H9 (cell line): ENCODE measurements around the gene VPS26B. TPM values are rescaled to one million over a fixed set of nuclear protein-coding genes. Genes with fewer than 3 reads are reported as not detected.
"Not testable (repeated sequence)": the region's sequence is repeated elsewhere in the genome, so short reads cannot be mapped to it uniquely, and the experiment has no call there.

Experiments
- DNase-seq: peaks from one replicate; pipeline ENCODE4 v3.0.0-alpha.2; 2017
- H2AFZ ChIP-seq: one replicate; pipeline ENCODE4 v1.6.1; 2013; ENCODE audit warnings: mild to moderate bottlenecking, low read length, control low read depth, moderate library complexity
- H2AK5ac ChIP-seq: 2 replicates; pipeline ENCODE4 v1.6.1; 2013; ENCODE audit warnings: low read length, control low read depth, mixed read lengths; ENCODE audit not compliant: insufficient read length
- H2BK120ac ChIP-seq: one replicate; pipeline ENCODE4 v1.6.1; 2013; ENCODE audit warnings: low read depth, mild to moderate bottlenecking, low read length, control low read depth, inconsistent platforms; ENCODE audit not compliant: poor library complexity, severe bottlenecking
- H2BK12ac ChIP-seq: 2 replicates; pipeline ENCODE4 v1.6.1; 2013; ENCODE audit warnings: low read length, control low read depth, mixed read lengths, low read depth; ENCODE audit not compliant: insufficient read length
- H2BK15ac ChIP-seq: 2 replicates; pipeline ENCODE4 v1.6.1; 2013; ENCODE audit warnings: low read depth, low read length, control low read depth
- H2BK20ac ChIP-seq: one replicate; pipeline ENCODE4 v1.6.1; 2013; ENCODE audit warnings: low read depth, mild to moderate bottlenecking, low read length, control low read depth, inconsistent platforms; ENCODE audit not compliant: poor library complexity, severe bottlenecking
- H2BK5ac ChIP-seq: 2 replicates; pipeline ENCODE4 v1.6.1; 2013; ENCODE audit warnings: low read length, control low read depth, mixed read lengths; ENCODE audit not compliant: insufficient read length
- H3K14ac ChIP-seq: 2 replicates; pipeline ENCODE4 v1.6.1; 2013; ENCODE audit warnings: low read length, control low read depth; ENCODE audit not compliant: insufficient read depth
- H3K18ac ChIP-seq: 2 replicates; pipeline ENCODE4 v1.6.1; 2013; ENCODE audit warnings: low read depth, mild to moderate bottlenecking, mixed read lengths, low read length, control low read depth; ENCODE audit not compliant: insufficient read length
- H3K23ac ChIP-seq: 2 replicates; pipeline ENCODE4 v1.6.1; 2013; ENCODE audit warnings: low read length, control low read depth, mixed read lengths, low read depth; ENCODE audit not compliant: insufficient read length
- H3K23me2 ChIP-seq: 2 replicates; pipeline ENCODE4 v1.6.1; 2013; ENCODE audit warnings: low read depth, mild to moderate bottlenecking, mixed read lengths, low read length, control low read depth; ENCODE audit not compliant: insufficient read length, poor library complexity, severe bottlenecking
- H3K27ac ChIP-seq: 2 replicates; pipeline ENCODE4 v1.5.1; 2013; ENCODE audit warnings: low read length, control low read depth, mixed read lengths, low read depth; ENCODE audit not compliant: insufficient read length
- H3K27me3 ChIP-seq: 2 replicates; pipeline ENCODE4 v1.6.1; 2013; ENCODE audit warnings: low read length, control low read depth, inconsistent platforms; ENCODE audit not compliant: insufficient read depth
- H3K4ac ChIP-seq: 2 replicates; pipeline ENCODE4 v1.6.1; 2013; ENCODE audit warnings: low read depth, mild to moderate bottlenecking, control low read depth, inconsistent platforms, low read length, moderate library complexity
- H3K4me1 ChIP-seq: 2 replicates; pipeline ENCODE4 v1.6.1; 2013; ENCODE audit warnings: low read length, control low read depth, inconsistent platforms; ENCODE audit not compliant: insufficient read depth
- H3K4me2 ChIP-seq: 2 replicates; pipeline ENCODE4 v1.6.1; 2013; ENCODE audit warnings: low read length, control low read depth, mixed read lengths; ENCODE audit not compliant: insufficient read length, insufficient read depth
- H3K56ac ChIP-seq: 2 replicates; pipeline ENCODE4 v1.6.1; 2013; ENCODE audit warnings: low read depth, mild to moderate bottlenecking, mixed read lengths, low read length, control low read depth; ENCODE audit not compliant: insufficient read length
- H3K79me1 ChIP-seq: 2 replicates; pipeline ENCODE4 v1.6.1; 2013; ENCODE audit warnings: low read depth, mild to moderate bottlenecking, moderate library complexity, low read length, control low read depth, inconsistent platforms; ENCODE audit not compliant: insufficient read depth, poor library complexity, severe bottlenecking
- H3K79me2 ChIP-seq: 2 replicates; pipeline ENCODE4 v1.6.1; 2013; ENCODE audit warnings: low read length, control low read depth, inconsistent platforms; ENCODE audit not compliant: insufficient read depth
- H3K9ac ChIP-seq: 2 replicates; pipeline ENCODE4 v1.6.1; 2013; ENCODE audit warnings: low read length, control low read depth, mixed read lengths; ENCODE audit not compliant: insufficient read length; ENCODE audit errors: extremely low read depth
- H3K9me3 ChIP-seq: one replicate; pipeline ENCODE4 v1.6.1; 2013; ENCODE audit warnings: low read depth, low read length, inconsistent platforms; ENCODE audit not compliant: control insufficient read depth
- H3T11ph ChIP-seq: one replicate; pipeline ENCODE4 v1.6.1; 2013; ENCODE audit warnings: mild to moderate bottlenecking, low read length, control low read depth, inconsistent platforms
- H4K20me1 ChIP-seq: one replicate; pipeline ENCODE4 v1.6.1; 2013; ENCODE audit not compliant: control insufficient read depth, insufficient read length, insufficient read depth
- H4K5ac ChIP-seq: 2 replicates; pipeline ENCODE4 v1.6.1; 2013; ENCODE audit warnings: low read depth, mild to moderate bottlenecking, mixed read lengths, low read length, control low read depth; ENCODE audit not compliant: insufficient read length
- H4K8ac ChIP-seq: replicated peaks from 2 replicates; pipeline ENCODE4 v1.6.1; 2013; ENCODE audit warnings: low read length, control low read depth, mixed read lengths, low read depth; ENCODE audit not compliant: insufficient read length
- H4K91ac ChIP-seq: 2 replicates; pipeline ENCODE4 v1.6.1; 2013; ENCODE audit warnings: low read depth, mild to moderate bottlenecking, moderate library complexity, mixed read lengths, low read length, control low read depth; ENCODE audit not compliant: insufficient read length
- H3K27ac Mint-ChIP-seq, 3 experiments: 2 replicates in 2 of 3; 3 replicates in 1 of 3; pipeline ENCODE4 v1.8.0; 2020 to 2021; ENCODE audit warnings: mixed read lengths in 3 of 3, mild to moderate bottlenecking in 1 of 3, moderate library complexity in 1 of 3
- H3K27me3 Mint-ChIP-seq: 2 replicates; pipeline ENCODE4 v1.8.0; 2021; ENCODE audit warnings: low read depth, mild to moderate bottlenecking, moderate library complexity, mixed read lengths
- H3K36me3 Mint-ChIP-seq, 3 experiments: 2 replicates in 2 of 3; 3 replicates in 1 of 3; pipeline ENCODE4 v1.8.0; 2020 to 2021; ENCODE audit warnings: low read depth in 3 of 3, mixed read lengths in 3 of 3; ENCODE audit not compliant: insufficient read depth in 1 of 3
- H3K4me1 Mint-ChIP-seq, 2 experiments: 2 replicates each; pipeline ENCODE4 v1.8.0; 2020; ENCODE audit warnings: mixed read lengths in 2 of 2
- H3K4me3 Mint-ChIP-seq, 2 experiments: 2 replicates in 1 of 2; 3 replicates in 1 of 2; pipeline ENCODE4 v1.8.0; 2020 to 2021; ENCODE audit warnings: mild to moderate bottlenecking in 2 of 2, mixed read lengths in 2 of 2, moderate library complexity in 1 of 2
- H3K9me3 Mint-ChIP-seq, 2 experiments: 2 replicates in 1 of 2; 3 replicates in 1 of 2; pipeline ENCODE4 v1.8.0; 2020; ENCODE audit warnings: mild to moderate bottlenecking in 2 of 2, mixed read lengths in 2 of 2, moderate library complexity in 1 of 2
- CTCF ChIP-seq: fragments of 200-600 bp; sonication (generic); conservative IDR thresholded peaks from 3 replicates; pipeline ENCODE4 v1.8.0; 2021; ENCODE audit warnings: antibody characterized with exemption, mild to moderate bottlenecking
- WGBS: extraction: QIAGEN DNeasy Blood & Tissue Kit; methylation state at CpG from one replicate; pipeline ENCODE4 v1.1.7; 2013; ENCODE audit warnings: missing lambda C conversion rate, low lambda C conversion rate, mixed read lengths; ENCODE audit not compliant: insufficient read length; ENCODE audit errors: extremely low coverage; 5-methylcytosine and 5-hydroxymethylcytosine counted together
- total RNA-seq: library from RNA; stranded (reverse); gene quantifications from 2 replicates; pipeline ENCODE4 v1.2.1, GENCODE V29; 2021

VPS26B gene
- total RNA-seq, 1 experiment from 2014 or later, result 27.5 TPM

GRCh38 chr11:134254433-134255183, 30.1 kb downstream of the VPS26B start:
- no peak overlapping the region for H3K4ac ChIP-seq
- no CpG with 5 or more reads among the region's 3 CpGs for WGBS
- H3K36me3 Mint-ChIP-seq, result peaks cover 20 to 39% (median 30%) of the 10 kb centered on the region in 3 experiments; a peak in 6 of 7 replicates

GRCh38 chr11:134255184-134255561, 30.7 kb downstream of the VPS26B start:
- H3T11ph ChIP-seq, H3K9me3 ChIP-seq: not testable (repeated sequence)

More at GRCh38 chr11:134254433-134255183, 30.1 kb downstream of the VPS26B start:
- no peak overlapping the region for H3K27ac ChIP-seq
- no peak overlapping the region for H3T11ph ChIP-seq
- H3K23ac ChIP-seq, result no peak overlapping the region
- no peak overlapping the region for H3K9ac ChIP-seq
- H3K4me1 Mint-ChIP-seq, result peaks cover 23 to 26% of the 10 kb centered on the region in 2 experiments
- TF ChIP-seq CTCF, result no peak
- H3K27me3 ChIP-seq, result no peaks in the 10 kb centered on the region
- no peak overlapping the region for H2BK120ac ChIP-seq
- H2BK5ac ChIP-seq, result no peak overlapping the region
- DNase-seq, result no peak
- H3K9me3 ChIP-seq, result no peaks in the 10 kb centered on the region
- no peak overlapping the region for H4K5ac ChIP-seq
- no peak overlapping the region for H2AFZ ChIP-seq
- no peak overlapping the region for H2BK20ac ChIP-seq
- H3K4me1 ChIP-seq, result 0 out of 2 replicates have a peak, but pooled peaks cover 2% of the 10 kb centered on the region
- H3K27me3 Mint-ChIP-seq, result no peaks in the 10 kb centered on the region
- H3K14ac ChIP-seq, result no peak overlapping the region
- H3K79me2 ChIP-seq, result no peaks in the 10 kb centered on the region
- peak overlapping the region; percentile 85 to 91 for H3K4me3 Mint-ChIP-seq
- no peaks in the 10 kb centered on the region for H3K79me1 ChIP-seq
- no peak overlapping the region for H2AK5ac ChIP-seq
- H3K27ac Mint-ChIP-seq, result no peak overlapping the region
- no peaks in the 10 kb centered on the region for H3K9me3 Mint-ChIP-seq
- H2BK15ac ChIP-seq, result no peak overlapping the region
- peaks cover 3% of the 10 kb centered on the region for H3K23me2 ChIP-seq
- H4K91ac ChIP-seq, result no peak overlapping the region
- no peak overlapping the region for H2BK12ac ChIP-seq
- no peak overlapping the region for H3K56ac ChIP-seq
- H4K20me1 ChIP-seq, result no peaks in the 10 kb centered on the region
- H3K18ac ChIP-seq, result no peak overlapping the region
- peak overlapping the region; percentile 72 for H3K4me2 ChIP-seq
- H4K8ac ChIP-seq, result no peak overlapping the region

More at GRCh38 chr11:134255184-134255561, 30.7 kb downstream of the VPS26B start:
- not testable (repeated sequence) for H3K23ac ChIP-seq, H3K4me1 ChIP-seq, H3K4me2 ChIP-seq, H2BK15ac ChIP-seq, H2BK120ac ChIP-seq, H3K56ac ChIP-seq, H3K27ac Mint-ChIP-seq, H4K91ac ChIP-seq, H3K27me3 ChIP-seq, H2BK5ac ChIP-seq, H3K4ac ChIP-seq, H3K14ac ChIP-seq, DNase-seq, H4K5ac ChIP-seq, H3K23me2 ChIP-seq, H2BK12ac ChIP-seq, H3K9me3 Mint-ChIP-seq, H2AFZ ChIP-seq, H3K9ac ChIP-seq, H3K79me1 ChIP-seq, H3K79me2 ChIP-seq, H2BK20ac ChIP-seq, H4K20me1 ChIP-seq, H3K18ac ChIP-seq, H3K4me3 Mint-ChIP-seq, H3K27ac ChIP-seq, H2AK5ac ChIP-seq, H4K8ac ChIP-seq, H3K27me3 Mint-ChIP-seq
- Mint-ChIP-seq H3K36me3 (peaks cover 25 to 39% (median 31%) of the 10 kb centered on the region in 3 experiments; a peak in 6 of 7 replicates), H3K4me1 (peaks cover 23 to 26% of the 10 kb centered on the region in 2 experiments)
- WGBS, result no CpG with 5 or more reads among the region's 5 CpGs
